HG02852 (cell line): ENCODE data around the gene CTNND2.
"Not testable (repeated sequence)": the region's sequence is repeated elsewhere in the genome, so short reads cannot be mapped to it uniquely, and the experiment has no call there.

Experiments used
- ATAC-seq: cut with Tn5 transposase; IDR thresholded peaks from one replicate; pipeline ENCODE4 v1.9.1; 2021; ENCODE audit warnings: mild to moderate bottlenecking, moderate library complexity; ENCODE audit not compliant: unreplicated experiment

CTNND2 gene

GRCh38 chr5:11491404-11492075 lies 412.7 kb downstream of the CTNND2 start:
- ATAC-seq, result no peak

- no peak for ATAC-seq
These were observed 420.6 kb downstream of the CTNND2 start for GRCh38 chr5:11483630-11484029.

- no peak for ATAC-seq
These were observed 422.2 kb downstream of the CTNND2 start for GRCh38 chr5:11482011-11482410.

GRCh38 chr5:11477786-11478185 lies 426.5 kb downstream of the CTNND2 start:
- no peak for ATAC-seq

GRCh38 chr5:11476866-11477265 lies 427.4 kb downstream of the CTNND2 start:
- ATAC-seq, result no peak

GRCh38 chr5:11468334-11469039 lies 435.8 kb downstream of the CTNND2 start:
- no peak for ATAC-seq

GRCh38 chr5:11467588-11467987 lies 436.7 kb downstream of the CTNND2 start:
- ATAC-seq, result no peak

- no peak for ATAC-seq
These were observed 444.5 kb downstream of the CTNND2 start for GRCh38 chr5:11459716-11460115.

- ATAC-seq, result no peak
These were observed 448.7 kb downstream of the CTNND2 start for GRCh38 chr5:11455505-11455904.

GRCh38 chr5:11452852-11453251 lies 451.4 kb downstream of the CTNND2 start:
- ATAC-seq, result no peak

- ATAC-seq, result no peak
These were observed 454.3 kb downstream of the CTNND2 start for GRCh38 chr5:11449966-11450365.

GRCh38 chr5:11449217-11449616 lies 455.0 kb downstream of the CTNND2 start:
- no peak for ATAC-seq

GRCh38 chr5:11443831-11444230 lies 460.4 kb downstream of the CTNND2 start:
- ATAC-seq, result no peak

GRCh38 chr5:11432116-11432515 lies 472.1 kb downstream of the CTNND2 start:
- ATAC-seq, result no peak

GRCh38 chr5:11429254-11429653 lies 475.0 kb downstream of the CTNND2 start:
- ATAC-seq, result no peak

GRCh38 chr5:11427569-11427968 lies 476.7 kb downstream of the CTNND2 start:
- ATAC-seq, result no peak

- no peak for ATAC-seq
These were observed 477.8 kb downstream of the CTNND2 start for GRCh38 chr5:11426442-11426841.

GRCh38 chr5:11422342-11422741 lies 481.9 kb downstream of the CTNND2 start:
- no peak for ATAC-seq

GRCh38 chr5:11420969-11421368 lies 483.3 kb downstream of the CTNND2 start:
- ATAC-seq, result no peak

GRCh38 chr5:11415751-11416150 lies 488.5 kb downstream of the CTNND2 start:
- ATAC-seq, result no peak

- ATAC-seq, result not testable (repeated sequence)
These were observed 489.5 kb downstream of the CTNND2 start for GRCh38 chr5:11414732-11415131.

- ATAC-seq, result no peak
These were observed 492.6 kb downstream of the CTNND2 start for GRCh38 chr5:11411621-11412020.
